SHP77 (cell line): Measurements from ENCODE around the gene MEST.
"Not testable (repeated sequence)": the region's sequence is repeated elsewhere in the genome, so short reads cannot be mapped to it uniquely, and the experiment has no call there.

Source experiments
- DNase-seq, 2 experiments: peaks; one replicate each; lab custom pipeline; 2025; lab: John Stamatoyannopoulos, UW

Gene MEST

DNA sequence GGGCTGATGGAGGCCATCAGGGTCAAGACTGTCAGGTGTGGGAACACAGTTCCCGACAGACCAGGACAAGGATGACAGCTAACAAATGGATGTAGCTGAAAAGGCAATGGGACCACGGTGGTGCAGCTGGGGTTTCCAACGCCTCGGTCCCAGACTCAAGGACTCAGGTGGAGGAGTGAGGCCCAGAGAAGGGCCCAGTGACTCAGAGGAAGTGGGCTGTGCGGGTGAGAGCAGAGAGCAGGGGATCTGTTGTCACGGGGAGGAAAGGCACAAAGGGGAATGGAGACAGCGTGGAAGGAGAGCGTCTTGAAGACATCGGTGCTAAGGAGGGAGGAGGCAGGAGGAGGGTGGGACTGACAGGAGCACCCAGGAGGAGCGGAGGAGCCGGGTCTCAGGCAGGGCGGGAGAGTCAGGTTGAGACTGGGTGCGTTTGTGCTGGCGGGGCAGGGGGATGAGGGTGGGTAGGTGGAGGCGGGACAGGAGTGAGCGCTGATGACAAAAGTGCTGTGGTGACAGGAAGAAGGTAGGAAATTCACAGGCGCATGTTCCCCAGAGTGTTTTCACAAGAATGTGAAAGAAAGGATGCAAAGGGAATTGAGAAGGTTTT is 31.7 kb downstream of the MEST start:
- not testable (repeated sequence) for DNase-seq

DNA sequence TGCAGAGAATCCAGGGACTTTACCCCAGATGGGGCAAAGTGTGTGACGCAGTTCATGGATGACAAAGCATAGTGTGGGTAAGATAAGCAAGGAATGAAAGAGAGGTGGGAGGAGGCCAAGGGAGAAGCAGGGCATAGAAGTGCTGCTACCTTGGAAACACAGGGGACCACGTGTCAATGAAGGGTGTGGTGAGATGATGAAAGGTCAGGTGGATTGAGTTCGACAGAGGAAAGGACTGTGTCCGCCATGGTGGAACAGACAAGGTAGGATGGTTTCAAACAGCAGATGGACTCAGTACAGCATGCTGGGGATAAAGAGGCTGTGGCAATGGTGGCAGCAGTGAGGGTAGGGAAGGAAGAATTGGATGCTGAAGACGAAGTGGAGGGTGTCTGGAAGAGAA is 32.7 kb downstream of the MEST start:
- DNase-seq: no peak

DNA sequence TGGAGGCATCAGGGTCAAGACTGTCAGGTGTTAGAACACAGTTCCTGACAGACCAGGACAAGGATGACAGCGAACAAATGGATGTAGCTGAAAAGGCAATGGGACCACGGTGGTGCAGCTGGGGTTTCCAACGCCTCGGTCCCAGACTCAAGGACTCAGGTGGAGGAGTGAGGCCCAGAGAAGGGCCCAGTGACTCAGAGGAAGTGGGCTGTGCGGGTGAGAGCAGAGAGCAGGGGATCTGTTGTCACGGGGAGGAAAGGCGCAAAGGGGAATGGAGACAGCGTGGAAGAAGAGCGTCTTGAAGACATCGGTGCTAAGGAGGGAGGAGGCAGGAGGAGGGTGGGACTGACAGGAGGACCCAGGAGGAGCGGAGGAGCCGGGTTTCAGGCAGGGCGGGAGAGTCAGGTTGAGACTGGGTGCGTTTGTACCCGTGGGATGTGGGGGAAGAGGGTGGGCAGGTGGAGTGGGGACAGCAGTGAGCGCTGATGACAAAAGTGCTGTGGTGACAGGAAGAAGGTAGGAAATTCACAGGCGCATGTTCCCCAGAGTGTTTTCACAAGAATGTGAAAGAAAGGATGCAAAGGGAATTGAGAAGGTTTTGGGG is 36.0 kb downstream of the MEST start:
- DNase-seq: not testable (repeated sequence)

DNA sequence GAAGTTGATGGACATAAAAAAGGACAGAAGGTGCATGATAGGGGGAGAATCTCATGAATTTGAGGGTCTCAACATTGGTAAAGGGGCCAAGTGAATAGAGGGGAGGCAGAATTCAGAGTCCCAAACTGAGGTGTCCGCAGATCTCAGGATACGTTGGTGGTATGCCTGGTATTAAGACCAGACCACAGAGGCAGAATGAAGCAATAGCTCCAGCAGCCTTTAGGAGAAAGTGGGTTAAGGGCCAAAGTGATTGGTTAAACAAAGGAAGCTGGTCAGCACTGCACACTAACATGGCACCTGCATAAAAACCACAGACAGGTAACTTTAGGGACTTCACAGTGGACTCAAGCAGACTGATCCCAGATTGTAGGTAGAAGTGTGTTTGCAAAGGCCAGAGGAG is 37.5 kb downstream of the MEST start:
- no peak for DNase-seq

DNA sequence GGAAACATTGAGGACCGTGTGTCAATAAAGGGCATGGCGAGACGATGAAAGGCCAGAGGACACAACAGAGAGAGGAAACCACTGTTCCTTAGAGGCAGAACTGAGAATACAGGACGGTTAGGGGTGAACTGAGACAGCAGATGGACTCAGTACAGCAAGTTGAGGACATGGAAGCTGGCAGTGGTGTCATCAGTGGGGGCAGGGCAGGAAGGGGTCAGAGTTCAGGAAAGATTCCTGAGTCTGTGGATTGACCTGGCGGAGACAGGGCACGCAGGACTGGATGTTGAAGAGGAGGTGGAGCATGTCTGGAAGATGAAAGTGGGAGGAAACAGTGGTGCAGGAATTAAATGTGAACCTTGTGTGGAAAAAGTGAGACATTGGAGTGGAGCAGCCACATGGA is 46.0 kb downstream of the MEST start:
- DNase-seq: not testable (repeated sequence)

DNA sequence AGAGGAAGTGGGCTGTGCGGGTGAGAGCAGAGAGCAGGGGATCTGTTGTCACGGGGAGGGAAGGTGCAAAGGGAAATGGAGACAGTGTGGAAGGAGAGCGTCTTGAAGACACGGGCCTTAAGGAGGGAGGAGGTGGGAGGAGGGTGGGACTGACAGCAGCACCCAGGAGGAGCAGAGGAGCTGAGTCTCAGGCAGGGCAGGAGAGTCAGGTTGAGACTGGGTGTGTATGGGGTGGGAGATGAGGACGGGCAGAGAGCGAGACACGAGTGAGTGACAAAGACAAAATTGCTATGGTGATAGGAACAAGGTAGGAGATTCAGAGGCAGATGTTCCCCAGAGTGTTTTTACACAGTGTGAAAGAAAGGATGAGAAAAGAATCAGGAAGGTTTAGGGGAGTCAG is 49.4 kb downstream of the MEST start:
- not testable (repeated sequence) for DNase-seq

DNA sequence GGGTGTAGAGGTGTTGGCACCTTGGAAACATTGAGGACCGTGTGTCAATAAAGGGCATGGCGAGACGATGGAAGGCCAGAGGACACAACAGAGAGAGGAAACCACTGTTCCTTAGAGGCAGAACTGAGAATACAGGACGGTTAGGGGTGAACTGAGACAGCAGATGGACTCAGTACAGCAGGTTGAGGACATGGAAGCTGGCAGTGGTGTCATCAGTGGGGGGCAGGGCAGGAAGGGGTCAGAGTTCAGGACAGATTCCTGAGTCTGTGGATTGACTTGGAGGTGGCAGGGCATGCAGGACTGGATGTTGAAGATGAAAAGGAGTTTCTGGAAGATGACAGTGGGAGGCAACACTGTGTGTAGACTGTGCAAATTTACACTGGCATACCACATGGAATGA is 50.4 kb downstream of the MEST start:
- DNase-seq: not testable (repeated sequence)

DNA sequence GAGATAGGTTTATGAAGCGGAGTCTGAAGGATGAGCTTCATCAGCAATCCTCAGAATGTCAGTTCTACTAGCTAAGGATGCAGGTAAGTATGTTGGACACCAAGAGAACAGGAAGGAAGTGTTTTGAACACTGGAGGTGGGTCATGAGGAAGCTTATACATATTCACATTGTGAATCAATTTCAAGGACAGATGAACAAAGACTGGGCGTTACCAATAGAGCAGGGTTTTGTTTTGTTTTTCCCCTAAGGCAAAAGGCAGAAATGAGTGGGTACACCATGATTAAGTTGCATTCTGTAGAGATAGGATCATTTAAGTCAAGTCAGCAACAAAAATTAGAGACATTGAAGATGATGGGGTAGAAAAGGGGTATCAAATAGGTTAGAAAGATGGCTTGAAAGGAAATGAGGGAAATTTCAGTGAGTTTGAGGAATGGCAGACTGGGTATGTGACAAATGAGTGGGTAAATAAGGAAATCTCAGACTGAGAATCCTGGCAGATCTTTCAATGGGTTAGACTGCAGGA is 51.7 kb downstream of the MEST start:
- no peak for DNase-seq

DNA sequence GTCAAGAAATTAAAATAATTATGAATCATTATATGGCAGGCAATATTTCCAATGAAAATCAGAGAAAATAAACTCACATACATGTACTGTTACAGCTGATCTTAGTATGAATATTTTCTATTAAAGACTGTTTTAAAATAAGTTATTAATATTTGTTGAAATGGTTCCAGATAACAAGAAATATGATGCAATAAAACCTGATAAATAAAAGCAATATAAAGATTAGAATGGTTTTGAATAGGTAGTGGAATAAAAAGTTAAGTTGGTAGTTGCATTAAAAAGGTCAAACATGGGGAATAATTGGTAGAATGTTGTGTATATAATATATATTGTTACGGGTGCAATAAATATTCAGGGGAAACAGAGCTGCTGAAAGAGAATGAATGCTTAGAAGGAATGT is 52.5 kb downstream of the MEST start:
- no peak for DNase-seq

DNA sequence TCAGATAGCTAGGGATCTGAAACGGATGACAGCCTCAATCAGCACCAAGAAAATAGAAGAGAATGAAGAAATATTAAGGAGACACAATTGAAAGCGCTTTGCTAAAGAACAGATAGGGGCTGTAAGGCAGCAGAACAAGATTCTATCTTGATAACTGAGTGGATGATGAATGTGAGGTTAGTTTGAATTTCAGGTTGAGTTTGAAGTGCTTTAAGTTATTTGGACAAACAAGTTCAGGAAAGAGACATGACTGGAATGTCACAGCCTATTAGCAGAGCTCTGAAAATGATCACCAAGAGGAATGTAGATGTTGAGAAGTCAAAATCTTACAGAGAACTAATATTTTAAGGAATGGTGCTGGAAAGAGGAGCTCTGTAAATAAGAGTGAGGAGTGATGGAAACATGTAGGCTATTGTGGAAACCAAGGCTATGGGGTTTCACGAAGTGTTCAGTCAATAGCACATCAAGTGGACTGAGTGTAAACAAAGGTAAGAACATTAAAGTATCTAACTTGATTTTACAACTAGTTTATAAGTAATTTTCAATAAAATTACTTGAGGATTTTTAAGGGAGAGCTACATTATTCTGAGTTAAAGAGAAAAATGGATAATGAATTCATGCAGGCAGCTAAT is 61.6 kb downstream of the MEST start:
- no peak for DNase-seq

DNA sequence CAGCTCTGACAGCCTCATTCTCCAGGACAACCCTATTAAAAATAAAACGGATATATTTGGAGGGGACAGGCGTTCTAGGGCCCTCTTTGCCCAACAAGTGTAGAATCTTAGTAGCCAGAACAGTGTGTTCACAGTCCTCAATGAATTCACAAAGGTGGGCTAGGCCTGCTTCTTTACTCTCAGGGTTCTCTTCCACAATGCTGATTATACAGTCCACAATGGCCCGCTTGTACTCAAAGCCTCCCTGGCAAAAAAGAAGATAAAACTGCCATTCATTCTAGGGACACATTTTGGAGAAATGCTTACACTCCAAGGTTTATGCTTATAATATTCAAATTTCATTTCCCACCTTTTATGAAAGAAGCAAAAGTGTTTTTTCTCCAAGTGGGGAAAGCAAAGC is 62.6 kb downstream of the MEST start:
- no peak for DNase-seq
